Activated CD4-positive, alpha-beta T cell treated with anti-CD3 and anti-CD28 coated beads for 4 hours (primary cell): Measurements from ENCODE around the gene OPCML.

Experiments
- DNase-seq, 2 donors: peaks; one replicate each; pipeline ENCODE4 v3.0.0-alpha.2; 2020

Gene OPCML

GRCh38 chr11:133350045-133350444 lies 182.3 kb downstream of the OPCML start:
- no peak for DNase-seq

GRCh38 chr11:133347988-133348387 lies 184.3 kb downstream of the OPCML start:
- DNase-seq = no peak

GRCh38 chr11:133346137-133346536 lies 186.2 kb downstream of the OPCML start:
- DNase-seq = no peak

GRCh38 chr11:133343951-133344350 lies 188.3 kb downstream of the OPCML start:
- DNase-seq = no peak

GRCh38 chr11:133339495-133340140 lies 192.7 kb downstream of the OPCML start:
- no peak for DNase-seq

- no peak for DNase-seq
Observed at GRCh38 chr11:133338588-133338987, 193.7 kb downstream of the OPCML start.

GRCh38 chr11:133337951-133338418 lies 194.3 kb downstream of the OPCML start:
- DNase-seq = no peak

GRCh38 chr11:133337193-133337592 lies 195.1 kb downstream of the OPCML start:
- DNase-seq = no peak

GRCh38 chr11:133331031-133331430 lies 201.3 kb downstream of the OPCML start:
- no peak for DNase-seq

GRCh38 chr11:133326849-133327248 lies 205.5 kb downstream of the OPCML start:
- no peak for DNase-seq

GRCh38 chr11:133326332-133326731 lies 206.0 kb downstream of the OPCML start:
- no peak for DNase-seq

- no peak for DNase-seq
Observed at GRCh38 chr11:133325711-133326110, 206.6 kb downstream of the OPCML start.

- DNase-seq = no peak
Observed at GRCh38 chr11:133323354-133323753, 208.9 kb downstream of the OPCML start.

- DNase-seq = no peak
Observed at GRCh38 chr11:133318221-133318620, 214.1 kb downstream of the OPCML start.

GRCh38 chr11:133311230-133311629 lies 221.1 kb downstream of the OPCML start:
- no peak for DNase-seq

- DNase-seq = no peak
Observed at GRCh38 chr11:133306019-133306418, 226.3 kb downstream of the OPCML start.

- DNase-seq = no peak
Observed at GRCh38 chr11:133305208-133305956, 226.9 kb downstream of the OPCML start.

GRCh38 chr11:133303262-133303661 lies 229.0 kb downstream of the OPCML start:
- no peak for DNase-seq

GRCh38 chr11:133302056-133302455 lies 230.2 kb downstream of the OPCML start:
- DNase-seq = no peak

GRCh38 chr11:133300666-133301065 lies 231.6 kb downstream of the OPCML start:
- DNase-seq = no peak

- no peak for DNase-seq
Observed at GRCh38 chr11:133291780-133292179, 240.5 kb downstream of the OPCML start.

- DNase-seq = no peak
Observed at GRCh38 chr11:133285359-133285758, 246.9 kb downstream of the OPCML start.

- no peak for DNase-seq
Observed at GRCh38 chr11:133284156-133284555, 248.1 kb downstream of the OPCML start.

- no peak for DNase-seq
Observed at GRCh38 chr11:133277886-133278285, 254.4 kb downstream of the OPCML start.
